NCI-H510A treated with DMSO at 0.1 percent for 48 hours (cell line): ENCODE measurements around the gene CACNA1A.
A peak's percentile ranks its signal among the peaks of the same experiment; 100 is the strongest.
"Not testable (repeated sequence)": the region's sequence is repeated elsewhere in the genome, so short reads cannot be mapped to it uniquely, and the experiment has no call there.

Source experiments
- DNase-seq: peaks from one replicate; lab custom pipeline; 2025; lab: John Stamatoyannopoulos, UW

CACNA1A gene

DNA sequence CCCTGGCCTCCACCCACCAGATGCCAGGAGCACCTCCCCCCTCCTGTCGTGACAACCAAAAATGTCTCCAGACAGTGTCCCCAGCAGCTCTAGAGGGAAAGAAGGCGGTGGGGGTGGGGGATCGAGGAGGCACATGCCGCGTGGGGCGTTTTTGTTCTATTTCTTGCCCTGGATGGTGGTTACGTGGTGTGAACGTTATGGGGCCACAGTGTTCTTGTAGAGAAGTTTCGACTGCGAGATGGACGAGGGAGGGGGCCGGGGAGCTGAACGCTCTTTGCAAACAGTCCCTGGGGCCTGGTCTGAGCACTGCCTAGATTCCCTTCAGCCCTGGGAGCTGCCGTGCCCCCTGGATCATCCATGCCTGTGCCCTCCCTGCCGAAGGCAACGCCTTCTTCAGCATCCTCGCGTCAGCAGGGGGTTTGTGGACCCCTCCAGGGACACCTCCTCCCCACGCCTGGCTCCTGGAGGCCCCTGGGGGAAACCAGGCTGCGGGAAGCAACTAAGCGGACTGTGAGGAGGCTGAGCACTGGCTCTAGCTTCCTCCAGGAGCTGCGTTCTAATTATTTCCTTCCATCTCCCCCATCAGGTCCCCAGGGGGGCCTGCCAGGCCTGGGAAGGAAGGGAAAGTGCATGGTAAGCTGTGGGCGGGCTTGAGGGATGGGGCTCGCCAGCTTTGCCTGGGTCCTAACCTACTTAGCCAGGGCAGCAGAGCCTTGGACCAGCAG, 224.6 kb downstream of the CACNA1A start:
- DNase-seq, result no peak

DNA sequence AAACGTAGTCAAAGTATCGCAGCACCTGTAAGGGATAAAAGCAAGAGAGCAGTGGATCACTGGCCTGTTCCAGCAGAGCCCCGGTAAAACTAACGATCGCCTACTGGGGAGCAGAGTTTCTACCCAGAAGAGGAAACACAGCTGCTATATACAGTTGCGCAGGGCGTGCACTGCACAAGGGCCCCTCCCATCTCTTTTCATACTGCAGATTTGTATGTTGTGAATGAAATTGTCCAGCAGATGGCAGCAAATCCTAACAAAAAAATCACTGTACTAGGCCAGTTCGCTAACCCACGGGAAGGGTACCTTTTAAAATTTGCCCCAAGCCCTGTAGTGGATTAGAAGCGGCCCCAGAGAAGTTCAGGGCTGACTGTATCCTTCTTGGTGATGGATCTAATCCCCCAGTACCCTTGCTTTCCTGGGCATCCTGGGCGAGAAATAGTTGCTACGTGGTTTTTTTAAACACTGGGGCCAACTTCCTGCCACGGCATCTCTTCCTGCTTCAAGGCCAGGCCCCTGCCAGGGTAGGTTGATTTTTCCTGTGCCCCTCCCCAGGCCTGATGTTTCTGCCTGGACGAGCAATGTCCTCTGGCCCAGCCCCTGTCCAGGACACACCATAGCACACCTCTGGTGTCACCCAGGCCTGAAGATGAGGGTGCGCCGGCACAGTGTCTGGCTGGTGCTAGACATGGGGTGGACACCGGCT, 229.0 kb downstream of the CACNA1A start:
- DNase-seq, result peak; percentile 66

DNA sequence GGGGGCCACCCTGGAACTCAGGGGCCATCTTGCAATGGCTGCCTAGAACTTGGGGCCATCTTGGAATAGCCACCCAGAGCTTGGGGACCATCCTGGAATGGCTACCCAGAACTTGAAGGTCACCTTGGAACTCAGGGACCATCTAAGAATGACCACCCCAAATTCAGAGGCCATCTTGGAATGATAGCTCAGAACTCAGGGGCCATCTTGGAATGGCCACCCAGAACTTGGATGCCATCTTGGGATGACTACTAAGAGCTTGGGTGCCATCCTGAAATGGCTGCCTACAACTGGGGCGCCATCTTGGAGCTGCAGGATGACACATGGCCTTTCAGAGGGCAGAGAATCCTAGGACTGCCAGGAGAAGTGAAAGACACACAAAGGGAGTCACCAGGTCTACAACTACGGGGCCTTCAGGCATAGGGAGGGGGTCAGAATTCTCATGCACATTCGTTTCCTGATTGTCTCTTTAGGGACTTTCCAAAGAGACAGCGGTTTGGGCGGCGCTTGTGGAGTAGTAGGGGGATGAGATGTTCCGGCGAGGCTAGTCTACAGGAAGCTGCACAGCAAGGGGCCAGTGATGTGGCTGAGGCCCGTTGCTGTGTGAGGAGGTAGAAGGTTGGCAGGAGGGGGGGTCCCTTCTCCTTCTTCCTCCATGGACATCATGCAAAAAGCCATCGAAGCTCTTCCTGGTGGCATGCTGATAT, 231.1 kb downstream of the CACNA1A start:
- DNase-seq, result no peak

DNA sequence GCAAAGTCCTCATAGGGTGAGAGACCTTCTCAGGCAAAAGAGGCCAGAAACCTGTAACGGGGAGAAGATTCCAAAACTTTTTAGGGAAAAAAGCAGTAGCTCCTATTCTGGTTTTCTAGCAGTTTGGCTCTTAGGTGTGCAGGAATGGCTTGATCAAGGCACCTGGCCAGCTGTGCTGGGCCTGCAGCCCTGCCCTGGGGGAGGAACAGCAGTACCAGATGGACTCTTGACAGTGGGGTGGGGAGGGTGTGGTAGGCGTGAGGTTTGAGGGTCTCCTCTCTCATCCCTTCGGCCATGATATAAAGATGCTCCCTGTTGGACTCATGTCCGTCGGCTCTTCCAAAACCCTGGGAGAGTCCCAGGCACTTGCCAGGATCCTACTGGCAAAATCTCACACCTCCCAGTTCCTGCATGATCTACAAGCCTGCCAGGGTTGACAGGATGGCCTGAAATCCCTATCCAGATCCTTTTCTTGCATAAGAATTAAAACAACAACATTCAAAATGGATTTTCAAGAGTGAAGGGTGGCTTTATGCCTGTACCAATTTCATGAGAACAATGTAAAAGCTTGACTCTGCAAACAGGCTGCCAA, 235.7 kb downstream of the CACNA1A start:
- DNase-seq, result no peak

DNA sequence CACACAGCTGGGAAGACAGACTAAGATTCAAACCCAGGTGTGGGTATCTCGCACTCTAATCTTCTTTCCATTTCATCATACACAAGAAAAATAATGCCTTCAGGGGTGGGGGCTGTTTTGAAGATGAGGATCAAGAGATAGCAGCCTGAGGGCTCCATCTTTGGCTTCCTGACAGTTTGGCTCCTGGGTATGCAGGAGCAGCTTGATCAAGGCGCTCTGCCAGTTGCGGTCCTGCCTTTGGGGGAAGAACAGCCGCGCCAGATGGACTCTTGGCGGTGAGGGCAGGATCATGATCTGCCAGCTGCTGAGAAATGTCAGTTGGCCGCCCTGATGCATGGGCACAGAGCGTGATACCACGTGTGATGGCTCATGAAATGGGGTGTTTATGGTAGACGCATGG, 236.9 kb downstream of the CACNA1A start:
- DNase-seq, result no peak

DNA sequence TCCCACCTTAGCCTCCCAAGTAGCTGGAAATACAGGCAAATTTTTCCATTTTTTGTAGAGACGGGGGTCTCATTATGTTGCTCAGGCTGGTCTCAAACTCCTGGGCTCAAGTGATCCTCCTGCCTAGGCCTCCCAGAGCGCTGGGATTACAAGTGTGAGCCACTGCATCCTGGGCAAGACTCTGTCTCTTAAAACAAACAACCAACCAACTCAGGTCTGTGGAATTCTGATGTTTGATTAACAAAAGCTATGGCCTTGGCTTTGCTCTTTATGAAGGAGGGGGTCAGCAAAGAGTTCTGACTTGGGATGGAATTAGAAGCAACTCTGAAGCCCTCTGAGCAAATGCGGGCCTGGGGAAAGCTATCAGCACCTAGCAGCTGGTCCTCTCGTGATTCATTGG, 238.4 kb downstream of the CACNA1A start:
- no peak for DNase-seq

DNA sequence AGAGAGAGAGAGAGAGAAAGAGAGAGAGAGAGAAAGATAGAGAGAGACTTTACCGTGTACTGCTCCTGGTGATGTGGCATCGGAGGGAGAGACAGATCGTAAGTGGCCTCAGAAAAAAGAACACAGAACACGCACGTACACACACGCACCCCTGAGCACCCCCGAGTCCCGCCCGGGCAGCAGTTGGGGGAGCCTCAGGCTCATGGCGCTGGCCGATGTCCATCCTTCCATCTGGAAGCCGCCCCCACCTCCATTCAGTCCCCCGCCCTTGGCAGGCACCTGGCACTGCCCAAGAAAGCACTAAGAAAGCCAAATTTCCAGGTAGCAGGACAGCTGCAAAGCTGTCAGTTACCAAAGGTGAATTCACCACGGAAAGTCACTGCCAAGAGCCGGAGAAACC, 239.1 kb downstream of the CACNA1A start:
- no peak for DNase-seq

DNA sequence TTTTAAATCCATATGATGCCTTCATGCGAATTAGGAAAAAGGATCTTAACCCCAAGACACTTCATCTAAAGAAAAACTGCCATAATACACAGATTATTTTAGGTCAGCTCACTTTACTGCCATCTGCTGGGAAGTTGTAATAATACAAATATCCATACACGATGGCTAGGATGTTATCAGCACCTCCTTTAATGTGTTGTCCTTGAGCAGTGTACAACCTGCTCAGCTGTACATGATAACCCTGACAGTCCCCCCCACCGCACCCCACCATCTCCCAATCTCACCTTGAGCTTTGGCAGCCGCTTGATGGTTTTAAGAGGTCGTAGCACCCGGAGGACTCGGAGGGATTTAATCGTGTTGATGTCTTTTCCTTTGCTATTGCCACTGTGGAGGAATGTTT, 243.8 kb downstream of the CACNA1A start:
- peak; percentile 10 for DNase-seq

DNA sequence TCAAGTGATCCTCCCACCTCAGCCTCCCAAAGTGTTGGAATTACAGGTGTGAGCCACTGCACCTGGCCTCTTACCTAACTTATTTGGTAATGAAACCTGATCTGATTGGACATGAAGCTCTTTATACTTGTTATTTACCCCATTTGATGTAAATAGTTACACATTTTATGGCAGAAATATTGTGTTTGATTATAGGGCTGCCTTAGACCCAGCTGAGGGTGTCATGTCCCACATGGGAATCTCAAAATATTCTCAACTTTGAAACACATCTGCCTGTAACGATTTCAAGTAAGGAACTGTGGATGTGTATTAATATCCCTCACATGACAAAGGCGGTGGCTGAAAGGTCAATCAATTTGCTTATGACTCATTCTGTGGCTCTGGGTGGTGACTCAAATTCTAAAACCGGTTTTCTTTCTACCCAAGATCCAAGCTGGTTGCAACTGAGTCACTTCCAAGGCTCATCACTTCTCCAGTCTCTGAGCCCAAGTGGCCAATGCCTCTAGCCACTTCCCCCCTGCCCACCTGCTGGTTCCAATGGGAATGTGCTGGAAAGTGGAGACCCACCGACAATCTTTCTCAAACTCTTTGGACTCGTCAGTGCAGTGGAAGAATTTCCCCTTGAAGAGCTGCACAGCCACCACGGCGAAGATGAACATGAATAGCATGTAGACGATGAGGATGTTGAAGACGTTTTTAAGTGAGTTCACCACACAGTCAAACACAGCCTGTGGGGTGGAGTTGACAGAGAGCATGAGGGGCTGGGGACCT, 245.2 kb downstream of the CACNA1A start:
- no peak for DNase-seq

DNA sequence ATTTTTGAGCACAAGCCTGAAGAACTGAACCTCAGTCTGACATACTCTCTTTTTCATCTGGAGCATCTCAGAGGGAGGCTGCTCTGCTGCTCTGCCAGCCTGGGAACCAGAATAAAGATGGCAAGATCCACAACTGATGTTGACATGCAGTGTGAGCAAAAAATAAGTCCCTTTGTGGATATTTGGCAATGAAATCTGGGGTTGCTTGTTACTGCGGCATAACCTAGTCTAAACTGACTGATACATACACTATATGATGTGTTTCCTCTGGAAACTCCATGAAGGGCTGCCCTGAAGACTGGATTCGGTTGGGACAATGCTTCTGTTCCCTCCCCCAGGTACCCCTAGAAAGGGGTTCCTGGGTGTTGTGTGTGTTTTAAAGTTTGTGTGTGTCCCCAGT, 249.4 kb downstream of the CACNA1A start:
- DNase-seq, result no peak

DNA sequence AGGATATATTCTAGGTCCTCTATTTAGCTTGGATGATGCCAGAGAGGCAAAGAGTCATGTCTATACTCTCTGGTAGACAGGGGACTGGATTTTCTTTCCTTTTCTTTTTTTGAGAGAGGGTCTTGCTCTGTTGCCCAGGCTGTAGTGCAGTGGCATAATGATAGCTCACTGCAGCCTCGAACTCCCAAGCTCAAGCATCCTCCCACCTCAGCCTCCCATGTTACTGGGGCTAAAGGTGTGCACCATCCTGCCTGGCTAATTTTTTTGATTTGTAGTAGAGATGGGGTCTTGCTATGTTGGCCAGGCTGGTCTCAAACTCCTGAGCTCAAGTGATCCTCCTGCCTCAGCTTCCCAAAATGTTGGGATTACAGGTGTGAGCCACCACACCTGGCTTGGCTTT, 249.9 kb downstream of the CACNA1A start:
- not testable (repeated sequence) for DNase-seq

DNA sequence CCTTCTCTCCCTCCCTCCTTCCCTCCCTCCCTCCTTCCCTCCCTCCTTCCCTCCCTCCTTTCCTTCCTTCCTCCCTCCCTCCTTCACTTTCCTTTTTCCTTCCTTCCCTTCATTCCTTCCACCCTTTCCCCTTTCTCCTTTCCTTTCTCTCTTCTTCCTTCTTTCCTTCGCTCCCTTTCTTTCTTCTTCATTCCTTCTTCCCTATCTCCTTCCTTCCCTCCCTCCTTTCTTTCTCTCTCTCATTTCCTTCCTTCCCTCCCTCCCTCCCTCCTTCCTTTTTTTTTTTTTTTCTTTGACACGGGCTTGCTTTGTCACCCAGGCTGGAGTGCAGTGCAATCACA, 250.6 kb downstream of the CACNA1A start:
- DNase-seq, result no peak

DNA sequence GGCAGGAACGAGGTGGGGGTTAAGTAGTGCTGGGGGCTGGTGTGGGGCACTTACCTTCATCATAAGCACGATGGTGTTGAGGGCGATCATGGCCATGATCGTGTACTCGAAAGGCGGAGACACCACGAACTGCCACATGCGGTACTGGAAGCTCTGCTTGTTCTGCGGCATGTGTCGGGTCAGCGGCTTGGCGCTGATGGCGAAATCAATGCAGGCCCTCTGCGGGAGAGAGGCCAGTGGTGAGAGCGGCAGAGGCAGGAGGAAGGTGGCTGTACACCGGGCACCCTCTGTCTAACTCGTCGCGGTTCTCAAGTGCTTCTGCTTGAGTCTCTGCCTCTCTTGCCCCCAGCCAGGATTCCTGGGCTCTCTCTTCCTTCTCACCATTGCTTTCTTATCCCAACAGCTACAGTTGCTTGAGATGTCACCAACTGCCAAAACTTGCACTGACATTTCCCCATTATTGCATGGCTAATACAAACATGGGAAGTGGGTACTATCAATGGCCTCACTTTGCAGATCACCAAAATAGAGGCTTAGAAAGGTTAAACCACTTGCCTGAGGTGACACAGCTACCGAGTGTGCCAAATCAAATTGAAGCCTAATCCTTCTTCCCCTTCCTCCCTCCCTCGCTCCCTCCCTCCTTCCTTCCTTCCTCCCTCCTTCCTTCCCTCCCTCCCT, 251.1 kb downstream of the CACNA1A start:
- DNase-seq, result no peak

DNA sequence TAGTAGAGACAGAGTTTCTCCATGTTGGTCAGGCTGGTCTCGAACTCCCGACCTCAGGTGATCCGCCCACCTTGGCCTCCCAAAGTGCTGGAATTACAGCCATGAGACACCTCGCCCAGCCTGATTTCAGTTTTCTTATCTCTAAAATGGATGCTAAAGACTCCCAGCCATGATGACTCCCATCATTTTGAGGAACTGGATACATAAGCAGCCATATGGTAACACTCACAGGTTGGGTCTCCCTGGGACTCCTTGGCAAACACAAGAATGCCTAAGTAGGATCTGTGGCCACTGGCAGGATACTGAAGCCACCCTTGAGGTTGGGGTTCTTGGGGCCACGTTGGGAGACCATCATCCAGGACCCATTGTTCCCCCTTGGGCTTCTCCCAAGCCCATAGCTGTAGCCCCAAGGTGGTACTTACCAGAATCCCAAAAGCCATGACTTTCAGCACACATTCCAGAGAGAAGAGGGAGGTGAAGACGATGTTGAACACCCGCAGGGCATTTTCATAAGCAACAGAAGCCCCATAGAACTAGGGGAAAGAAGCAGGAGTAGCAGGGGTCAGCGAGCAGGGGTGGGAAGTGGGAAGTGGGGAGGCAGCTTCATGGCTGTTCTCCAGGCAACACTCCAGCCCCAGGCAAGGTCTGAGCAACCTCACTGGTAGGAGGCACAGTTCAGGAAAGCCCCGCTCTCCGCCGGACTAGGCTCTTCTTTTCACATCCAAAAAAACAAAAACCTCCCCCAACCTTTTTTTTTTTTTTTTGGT, 253.5 kb downstream of the CACNA1A start:
- DNase-seq, result no peak

DNA sequence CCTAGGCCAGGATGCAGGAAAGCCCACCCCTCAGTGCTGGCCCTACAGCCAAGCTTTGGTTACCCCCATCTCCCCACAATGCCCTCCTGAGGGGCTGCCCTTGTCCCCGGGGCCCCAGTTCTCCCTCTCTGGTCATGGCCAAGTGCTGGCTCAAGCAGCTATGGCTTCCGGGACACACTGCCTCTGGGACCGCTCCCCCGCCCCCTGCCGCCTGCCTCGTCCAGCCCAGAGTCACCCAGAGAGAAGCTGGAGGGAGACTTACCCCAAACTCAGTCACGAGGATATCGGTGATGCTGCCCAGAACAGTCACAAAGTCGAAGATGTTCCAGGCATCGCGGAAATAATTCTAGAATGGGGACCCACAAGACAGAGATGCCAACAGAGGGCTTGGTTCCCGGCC, 261.4 kb downstream of the CACNA1A start:
- no peak for DNase-seq

DNA sequence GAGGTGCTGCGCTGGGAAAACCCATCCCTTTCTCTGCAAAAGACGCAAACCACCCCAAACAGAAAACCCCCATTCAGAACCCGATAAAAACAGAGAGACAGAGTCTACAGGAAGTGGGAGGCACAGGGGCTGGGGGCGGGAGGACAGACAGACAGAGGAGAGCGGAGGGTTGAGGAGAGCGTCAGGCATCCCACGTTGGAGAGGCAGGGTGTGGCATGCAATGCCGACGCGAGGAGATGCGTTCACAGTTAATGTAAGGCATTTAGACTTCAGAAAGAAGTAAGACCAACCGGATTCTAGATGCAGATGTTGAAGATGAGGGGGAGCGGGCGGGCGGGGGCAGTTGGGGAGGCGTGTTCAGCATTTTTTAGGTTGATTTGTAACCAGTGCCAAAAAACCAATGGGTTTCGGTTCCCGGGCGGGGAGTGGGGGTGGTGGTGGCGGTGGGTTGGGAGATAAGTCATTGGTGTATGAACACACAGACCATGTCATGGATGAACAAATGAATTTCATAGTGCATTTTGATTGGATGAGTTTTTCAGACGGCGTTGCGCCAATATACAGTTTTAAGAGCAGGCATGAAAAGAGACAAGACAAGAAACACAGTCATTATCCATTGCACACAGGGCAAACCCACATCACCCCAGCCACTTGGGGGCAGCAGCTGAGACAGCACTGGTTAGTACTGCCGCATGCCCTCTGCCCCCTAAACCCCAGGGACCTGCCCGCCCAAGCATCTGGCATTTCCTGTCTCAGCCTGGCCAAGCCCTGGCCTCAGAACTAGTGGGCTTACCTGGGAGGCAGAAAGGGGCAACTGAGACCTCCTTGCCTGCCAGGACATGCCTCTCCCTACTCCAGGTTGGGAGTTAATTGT, 264.8 kb downstream of the CACNA1A start:
- DNase-seq, result no peak

DNA sequence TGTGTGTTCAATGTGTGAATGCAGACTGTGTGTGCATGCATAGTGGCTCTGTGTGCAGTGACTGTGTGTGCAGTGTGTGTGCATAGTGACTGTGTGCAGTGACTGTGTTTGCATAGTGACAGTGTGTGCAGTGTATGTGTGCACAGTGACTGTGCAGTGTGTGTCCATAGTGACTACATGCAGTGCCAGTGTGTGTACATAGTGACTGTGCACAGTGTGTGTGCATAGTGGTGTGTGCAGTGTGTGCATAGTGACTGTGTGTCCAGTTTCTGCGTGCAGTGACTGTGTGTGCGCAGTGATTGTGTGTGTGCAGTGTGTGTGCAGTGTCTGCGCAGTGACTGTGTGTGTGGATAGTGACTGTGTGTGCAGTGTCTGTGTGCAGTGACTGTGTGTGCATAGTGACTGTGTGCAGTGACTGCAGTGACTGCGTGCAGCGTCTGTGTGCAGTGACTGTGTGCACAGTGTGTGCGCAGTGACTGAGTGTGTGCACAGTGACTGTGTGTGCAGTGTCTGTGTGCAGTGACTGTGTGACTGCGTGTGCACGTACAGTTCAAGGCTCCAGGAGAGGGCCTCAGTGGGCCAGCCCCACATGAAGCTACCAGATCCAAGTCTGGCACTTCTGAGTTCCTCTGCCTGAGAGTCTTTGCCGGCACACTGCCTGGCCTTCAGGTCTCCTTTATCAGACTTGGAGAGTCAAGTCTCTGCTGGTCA, 265.8 kb downstream of the CACNA1A start:
- DNase-seq, result no peak

DNA sequence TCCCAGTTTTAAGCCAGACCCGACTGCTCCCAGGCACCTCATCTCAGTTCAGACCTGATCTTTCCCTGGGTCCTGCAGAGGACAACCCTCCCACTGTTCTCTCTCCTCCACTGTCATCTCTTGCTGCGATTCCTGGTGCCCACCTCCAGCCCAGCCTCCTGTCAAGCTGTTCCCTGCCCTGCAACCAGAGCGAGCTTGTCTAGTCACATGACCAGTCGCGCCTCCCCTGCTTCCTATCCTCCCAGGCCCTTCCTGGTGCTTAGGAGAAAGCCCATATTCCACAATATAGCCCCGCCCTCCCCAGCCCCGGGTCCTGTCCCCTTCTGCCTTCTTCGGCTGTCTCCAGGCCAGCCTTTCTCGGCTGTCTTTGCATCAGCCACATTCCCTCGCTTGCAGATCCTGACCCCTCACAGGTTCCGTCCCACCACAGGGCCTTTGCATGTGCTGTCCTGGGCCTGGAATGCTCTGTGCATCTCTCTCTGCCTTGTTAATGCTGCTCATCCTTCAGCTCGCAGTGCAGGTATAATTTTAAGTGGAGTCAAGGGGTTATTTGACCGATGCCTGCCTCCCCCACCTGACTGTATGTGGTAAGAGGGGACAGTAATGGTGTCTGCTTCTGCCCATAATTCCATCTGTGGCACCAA, 267.3 kb downstream of the CACNA1A start:
- no peak for DNase-seq

DNA sequence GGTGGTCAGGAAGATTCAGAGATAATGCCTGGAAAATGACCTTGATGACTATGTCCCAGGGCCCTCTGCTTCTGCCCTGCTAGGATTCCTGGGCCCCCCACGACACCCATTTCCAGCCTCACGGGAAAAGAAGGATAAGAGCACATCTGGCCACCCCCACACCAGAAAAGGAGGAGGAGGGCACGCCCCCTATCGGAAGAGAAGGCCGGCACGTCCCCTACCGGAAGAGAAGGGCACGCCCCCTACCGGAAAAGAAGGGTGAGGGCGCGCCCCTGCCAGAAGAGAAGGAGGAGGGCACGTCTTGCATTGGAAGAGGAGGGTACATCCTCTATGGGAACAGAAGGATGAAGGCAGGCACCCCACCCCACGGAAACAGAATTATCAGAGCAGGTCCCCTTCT, 271.8 kb downstream of the CACNA1A start:
- no peak for DNase-seq
